Measurements from ENCODE around the gene LSS. TPM values are rescaled to one million over a fixed set of nuclear protein-coding genes. Genes with fewer than 3 reads are reported as not detected.
"Not testable (repeated sequence)": the region's sequence is repeated elsewhere in the genome, so short reads cannot be mapped to it uniquely, and the experiment has no call there.

Gene LSS
- total RNA-seq, 1 experiment from 2014 or later: 55.0 TPM

- no peak for DNase-seq (ENCODE audit: low read depth)
Observed at GRCh38 chr21:46187814-46188213, 40.8 kb downstream of the LSS start.

GRCh38 chr21:46187261-46187660 lies 41.3 kb downstream of the LSS start:
- DNase-seq (ENCODE audit: low read depth): no peak

GRCh38 chr21:46185716-46186115 lies 42.9 kb downstream of the LSS start:
- DNase-seq (ENCODE audit: low read depth): no peak

GRCh38 chr21:46184625-46185555 lies 43.7 kb downstream of the LSS start:
- peak; percentile 83 for DNase-seq (ENCODE audit: low read depth)

GRCh38 chr21:46183910-46184624 lies 44.5 kb downstream of the LSS start, which contains the start of gene SPATC1L:
Gene SPATC1L (minus strand): TSS chr21:46184459. CDS start chr21:46182816, 1,643 bp downstream.
- DNase-seq (ENCODE audit: low read depth): peak; percentile 69

- DNase-seq (ENCODE audit: low read depth): not testable (repeated sequence)
Observed at GRCh38 chr21:46183337-46183909, 45.2 kb downstream of the LSS start.

- no peak for DNase-seq (ENCODE audit: low read depth)
Observed at GRCh38 chr21:46182548-46183336, 45.8 kb downstream of the LSS start.

GRCh38 chr21:46181953-46182547 lies 46.5 kb downstream of the LSS start:
- no peak for DNase-seq (ENCODE audit: low read depth)

- no peak for DNase-seq (ENCODE audit: low read depth)
Observed at GRCh38 chr21:46181436-46181835, 47.1 kb downstream of the LSS start.

- no peak for DNase-seq (ENCODE audit: low read depth)
Observed at GRCh38 chr21:46180778-46181391, 47.7 kb downstream of the LSS start.

- DNase-seq (ENCODE audit: low read depth): no peak
Observed at GRCh38 chr21:46180079-46180722, 48.4 kb downstream of the LSS start.

GRCh38 chr21:46179708-46180078 lies 48.9 kb downstream of the LSS start:
- DNase-seq (ENCODE audit: low read depth): no peak

GRCh38 chr21:46178961-46179360 lies 49.6 kb downstream of the LSS start:
- DNase-seq (ENCODE audit: low read depth): no peak

GRCh38 chr21:46176443-46177129 lies 52.0 kb downstream of the LSS start:
- not testable (repeated sequence) for DNase-seq (ENCODE audit: low read depth)

- no peak for DNase-seq (ENCODE audit: low read depth)
Observed at GRCh38 chr21:46173573-46173972, 55.0 kb downstream of the LSS start.

GRCh38 chr21:46172863-46173528 lies 55.6 kb downstream of the LSS start:
- DNase-seq (ENCODE audit: low read depth): no peak

- no peak for DNase-seq (ENCODE audit: low read depth)
Observed at GRCh38 chr21:46171996-46172862, 56.3 kb downstream of the LSS start.

GRCh38 chr21:46171585-46171984 lies 57.0 kb downstream of the LSS start:
- no peak for DNase-seq (ENCODE audit: low read depth)
